Peyer's patch (tissue), 4 donors: ENCODE measurements around the gene DOK5.

Experiments
- CTCF ChIP-seq, 6 experiments: fragments of 450-650 bp in 4 of 6; fragments of 200-600 bp in 2 of 6; sonication (generic) in 1 of 6; IDR thresholded peaks; one replicate each; pipeline ENCODE4 v1.5.1; 2017 to 2019; ENCODE audit warnings: antibody characterized with exemption in 6 of 6, mild to moderate bottlenecking in 3 of 6, moderate library complexity in 1 of 6
- POLR2A ChIP-seq, 2 donors: fragments of 450-650 bp; IDR thresholded peaks; one replicate each; pipeline ENCODE4 v1.5.1; 2017; ENCODE audit warnings: antibody characterized with exemption in 2 of 2, mild to moderate bottlenecking in 2 of 2, moderate library complexity in 2 of 2

- TF ChIP-seq CTCF (IDR thresholded peaks at IDR 0.05) (no peak), POLR2A (IDR thresholded peaks at IDR 0.05) (no peak)
Observed at GRCh38 chr20:54470697-54471096, 4.7 kb upstream of the DOK5 start.
